Measurements from ENCODE around the gene DMXL2.

The DMXL2 gene

GRCh38 chr15:51505251-51505650 is 117.3 kb downstream of the DMXL2 start:
- TF ChIP-seq, protein P1, sequence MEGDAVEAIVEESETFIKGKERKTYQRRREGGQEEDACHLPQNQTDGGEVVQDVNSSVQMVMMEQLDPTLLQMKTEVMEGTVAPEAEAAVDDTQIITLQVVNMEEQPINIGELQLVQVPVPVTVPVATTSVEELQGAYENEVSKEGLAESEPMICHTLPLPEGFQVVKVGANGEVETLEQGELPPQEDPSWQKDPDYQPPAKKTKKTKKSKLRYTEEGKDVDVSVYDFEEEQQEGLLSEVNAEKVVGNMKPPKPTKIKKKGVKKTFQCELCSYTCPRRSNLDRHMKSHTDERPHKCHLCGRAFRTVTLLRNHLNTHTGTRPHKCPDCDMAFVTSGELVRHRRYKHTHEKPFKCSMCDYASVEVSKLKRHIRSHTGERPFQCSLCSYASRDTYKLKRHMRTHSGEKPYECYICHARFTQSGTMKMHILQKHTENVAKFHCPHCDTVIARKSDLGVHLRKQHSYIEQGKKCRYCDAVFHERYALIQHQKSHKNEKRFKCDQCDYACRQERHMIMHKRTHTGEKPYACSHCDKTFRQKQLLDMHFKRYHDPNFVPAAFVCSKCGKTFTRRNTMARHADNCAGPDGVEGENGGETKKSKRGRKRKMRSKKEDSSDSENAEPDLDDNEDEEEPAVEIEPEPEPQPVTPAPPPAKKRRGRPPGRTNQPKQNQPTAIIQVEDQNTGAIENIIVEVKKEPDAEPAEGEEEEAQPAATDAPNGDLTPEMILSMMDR (IDR thresholded peaks at IDR 0.05; ENCODE audit: insufficient read depth, low read depth, low read length, missing control alignments) = no peak
- DNase-seq (ENCODE audit: low read depth) = no peak
- H3K4me3 ChIP-seq (ENCODE audit: low read depth, low read length) = no peak overlapping the region

- no peak overlapping the region for H3K4me3 ChIP-seq (ENCODE audit: low read depth, low read length)
- TF ChIP-seq, protein P1 (IDR thresholded peaks at IDR 0.05; ENCODE audit: insufficient read depth, low read depth, low read length, missing control alignments) = no peak
- DNase-seq (ENCODE audit: low read depth) = no peak
Observed at GRCh38 chr15:51503003-51503402, 119.6 kb downstream of the DMXL2 start.

- peak; percentile 42 for DNase-seq (ENCODE audit: low read depth)
- TF ChIP-seq, protein P1 (IDR thresholded peaks at IDR 0.05; ENCODE audit: insufficient read depth, low read depth, low read length, missing control alignments) = peak; percentile 67
- H3K4me3 ChIP-seq (ENCODE audit: low read depth, low read length) = no peak overlapping the region
Observed at GRCh38 chr15:51499379-51499976, 123.1 kb downstream of the DMXL2 start.

DNA sequence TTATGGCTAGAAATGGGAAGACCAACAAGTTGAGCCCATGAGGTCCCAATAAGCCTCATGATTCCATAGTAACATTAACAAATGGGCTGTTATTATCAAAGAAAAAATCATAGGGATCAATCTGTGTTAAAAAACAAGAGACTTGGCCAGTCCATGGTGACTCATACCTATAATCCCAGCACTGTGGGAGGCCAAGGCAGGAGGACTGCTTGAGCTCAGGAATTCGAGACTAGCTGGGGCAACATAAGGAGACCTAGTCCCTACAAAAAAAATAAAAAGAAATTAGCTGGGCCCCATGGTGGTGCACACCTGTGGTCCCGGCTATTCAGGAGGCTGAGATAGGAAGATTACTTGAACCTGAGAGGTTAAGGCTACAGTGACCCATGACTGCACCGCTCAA is 124.8 kb downstream of the DMXL2 start:
- TF ChIP-seq, protein P1 (IDR thresholded peaks at IDR 0.05; ENCODE audit: insufficient read depth, low read depth, low read length, missing control alignments) = no peak
- DNase-seq (ENCODE audit: low read depth) = no peak
- no peak overlapping the region for H3K4me3 ChIP-seq (ENCODE audit: low read depth, low read length)

GRCh38 chr15:51496246-51496645 is 126.3 kb downstream of the DMXL2 start:
- TF ChIP-seq, protein P1 (IDR thresholded peaks at IDR 0.05; ENCODE audit: insufficient read depth, low read depth, low read length, missing control alignments) = no peak

DNA sequence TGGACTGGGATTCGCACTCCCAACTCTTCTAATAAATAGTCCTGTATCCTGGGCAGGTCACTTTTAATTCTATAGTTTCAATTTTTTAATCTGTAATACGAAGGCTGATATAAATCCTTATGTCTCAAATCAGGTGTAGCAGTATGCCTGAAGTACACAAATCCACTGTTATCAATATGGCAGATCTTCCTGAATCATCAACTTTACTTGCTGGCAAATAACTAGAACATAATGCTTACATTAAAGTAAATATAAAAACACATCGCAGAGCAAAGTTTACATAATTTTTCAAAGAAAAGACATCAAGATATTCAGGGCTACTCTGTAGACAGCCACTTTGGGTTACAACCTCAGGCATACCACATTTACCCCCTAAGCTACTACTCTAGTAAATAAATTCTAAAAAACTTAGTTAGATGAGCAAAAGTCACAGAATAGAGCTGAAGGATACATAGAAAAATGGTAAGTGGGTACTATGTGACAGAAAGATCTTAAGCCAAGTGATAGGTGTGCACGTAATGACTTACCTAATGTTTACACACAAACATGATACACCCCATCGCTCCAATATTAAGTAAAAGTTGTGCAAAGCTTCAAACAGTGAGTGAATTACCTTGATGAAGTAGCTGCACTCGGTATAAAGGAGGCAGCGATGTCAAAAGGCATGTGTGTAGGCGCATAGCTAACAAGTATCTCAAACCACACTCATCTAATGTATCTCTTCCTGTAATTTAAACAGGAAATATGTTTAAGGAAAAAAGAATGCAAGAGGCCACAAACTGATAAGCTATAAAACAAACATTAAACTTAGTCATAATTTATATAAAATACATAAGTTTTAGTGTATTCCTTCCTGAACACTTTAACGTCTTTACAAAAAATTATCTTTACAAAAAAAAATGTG is 127.9 kb downstream of the DMXL2 start:
- DNase-seq (ENCODE audit: low read depth) = no peak
- TF ChIP-seq, protein P1 (IDR thresholded peaks at IDR 0.05; ENCODE audit: insufficient read depth, low read depth, low read length, missing control alignments) = no peak
- no peak overlapping the region for H3K4me3 ChIP-seq (ENCODE audit: low read depth, low read length)

More at GRCh38 chr15:51496246-51496645, 126.3 kb downstream of the DMXL2 start:
- no peak overlapping the region for H3K4me3 ChIP-seq (ENCODE audit: low read depth, low read length)
- no peak for DNase-seq (ENCODE audit: low read depth)

Measured in GM12865 (cell line).